Smooth muscle cell of the coronary artery (primary cell): ENCODE results near the gene OBI1. TPM values are rescaled to one million over a fixed set of nuclear protein-coding genes. Genes with fewer than 3 reads are reported as not detected.

ENCODE experiments used
- total RNA-seq: library from RNA; depleted of rRNA; stranded (reverse); fragments of >200 nt; gene quantifications from 2 replicates; pipeline ENCODE4 v1.2.3, GENCODE V29; 2014; ENCODE audit warnings: low replicate concordance

OBI1 gene, protein sequence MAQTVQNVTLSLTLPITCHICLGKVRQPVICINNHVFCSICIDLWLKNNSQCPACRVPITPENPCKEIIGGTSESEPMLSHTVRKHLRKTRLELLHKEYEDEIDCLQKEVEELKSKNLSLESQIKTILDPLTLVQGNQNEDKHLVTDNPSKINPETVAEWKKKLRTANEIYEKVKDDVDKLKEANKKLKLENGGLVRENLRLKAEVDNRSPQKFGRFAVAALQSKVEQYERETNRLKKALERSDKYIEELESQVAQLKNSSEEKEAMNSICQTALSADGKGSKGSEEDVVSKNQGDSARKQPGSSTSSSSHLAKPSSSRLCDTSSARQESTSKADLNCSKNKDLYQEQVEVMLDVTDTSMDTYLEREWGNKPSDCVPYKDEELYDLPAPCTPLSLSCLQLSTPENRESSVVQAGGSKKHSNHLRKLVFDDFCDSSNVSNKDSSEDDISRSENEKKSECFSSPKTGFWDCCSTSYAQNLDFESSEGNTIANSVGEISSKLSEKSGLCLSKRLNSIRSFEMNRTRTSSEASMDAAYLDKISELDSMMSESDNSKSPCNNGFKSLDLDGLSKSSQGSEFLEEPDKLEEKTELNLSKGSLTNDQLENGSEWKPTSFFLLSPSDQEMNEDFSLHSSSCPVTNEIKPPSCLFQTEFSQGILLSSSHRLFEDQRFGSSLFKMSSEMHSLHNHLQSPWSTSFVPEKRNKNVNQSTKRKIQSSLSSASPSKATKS
- 7.8 and 11.4 TPM in 2 replicates for total RNA-seq

DNA sequence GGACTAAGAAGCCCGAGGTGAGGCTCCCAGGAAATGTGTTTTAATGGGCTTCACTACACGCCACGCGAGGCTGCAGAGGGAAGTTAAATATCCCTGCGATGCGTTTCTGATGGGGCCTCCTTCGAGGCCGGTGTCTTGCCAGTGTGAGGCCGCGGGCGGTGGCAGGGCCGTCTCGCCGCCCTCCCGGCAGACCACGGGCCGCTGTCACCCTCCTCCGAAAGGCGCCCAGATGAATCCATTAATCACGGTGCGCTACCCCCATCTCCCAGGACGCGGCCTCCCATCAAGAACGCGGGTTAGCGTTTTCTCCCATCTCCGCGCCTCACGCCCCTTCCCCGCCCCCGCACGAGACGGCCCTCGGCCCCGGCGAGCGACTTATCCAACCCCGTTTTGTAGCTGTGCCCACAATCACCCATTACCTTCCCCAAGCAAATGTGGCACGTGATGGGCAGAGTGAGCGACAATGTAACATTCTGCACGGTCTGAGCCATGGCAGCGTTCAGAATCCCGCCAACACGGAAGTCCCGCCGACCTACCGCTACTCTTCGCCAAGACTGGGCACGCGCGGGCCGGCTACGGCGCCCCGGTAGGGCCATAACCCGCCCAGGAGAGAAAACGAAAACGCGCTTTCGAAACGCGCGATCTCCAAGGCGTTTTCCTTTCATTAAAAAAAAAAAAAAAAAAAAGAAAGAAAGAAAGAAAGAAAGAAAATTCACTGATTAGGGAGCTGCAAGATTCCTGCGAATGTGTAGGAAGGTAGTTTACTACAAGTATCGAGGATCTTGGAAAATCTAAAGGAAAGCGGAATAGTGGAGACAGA is at the start of gene OBI1:
Gene OBI1, minus strand, starts transcription at position 526 of the 820 bp plus-strand sequence. Its CDS starts 35 bp downstream, at position 491.

DNA sequence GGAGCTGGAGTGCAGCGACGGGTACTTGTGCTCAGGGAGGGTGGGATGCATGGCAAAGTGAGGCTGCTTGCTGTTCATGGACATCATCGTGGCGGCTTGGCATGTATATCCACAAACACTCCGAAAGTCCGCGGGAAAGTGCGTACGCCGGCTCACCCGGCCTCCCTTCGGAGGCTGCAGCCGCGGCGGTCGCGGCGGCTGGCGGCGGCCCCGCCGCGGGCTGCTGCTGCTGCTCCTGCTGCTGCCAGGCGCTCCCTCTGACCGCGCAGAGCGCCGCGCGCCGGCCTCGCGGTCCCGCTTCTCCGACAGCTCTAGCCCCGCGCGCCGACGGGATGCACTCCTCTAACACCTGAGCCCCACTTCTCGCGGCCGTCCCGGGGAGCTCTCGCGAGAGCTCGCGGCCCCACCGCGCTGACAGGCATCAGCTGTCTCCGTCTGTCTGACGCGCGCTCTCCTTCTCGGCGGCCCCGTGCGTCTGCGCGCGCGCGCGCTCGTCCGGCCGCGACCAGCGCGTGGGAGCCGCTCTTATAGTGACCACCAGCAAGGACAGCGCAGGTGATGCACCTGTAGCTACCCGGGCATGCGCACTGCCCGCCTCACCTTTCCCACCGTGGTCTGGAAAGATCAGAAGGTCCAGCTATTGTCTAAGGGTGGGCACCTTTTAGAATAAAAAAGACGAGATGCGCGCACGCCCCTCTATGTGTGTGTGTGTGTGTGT is 55.6 kb downstream of the OBI1 start, which contains the start of gene POU4F1:
Gene POU4F1, minus strand, starts transcription at position 313 of the 718 bp plus-strand sequence. Its CDS starts 226 bp downstream, at position 87.

Other genes starting within 250 kb of the OBI1 start
- gene POU4F1, start 55.6 kb downstream of the OBI1 start, total RNA-seq = not detected in 2 replicates